ENCODE measurements around the gene RYR3.

GRCh38 chr15:33678176-33678575 is 367.4 kb downstream of the RYR3 start:
- no peak for TF ChIP-seq POLR2A (IDR thresholded peaks at IDR 0.05; ENCODE audit: low read depth)
- TF ChIP-seq CTCF (IDR thresholded peaks at IDR 0.05), result no peak
- no peak for TF ChIP-seq EP300 (IDR thresholded peaks at IDR 0.05)
- no peak for TF ChIP-seq POLR2AphosphoS5 (IDR thresholded peaks at IDR 0.05)

Data from esophagus muscularis mucosa (tissue), 4 donors.